ENCODE results near the gene CORO2A.
"Not testable (repeated sequence)": the region's sequence is repeated elsewhere in the genome, so short reads cannot be mapped to it uniquely, and the experiment has no call there.

DNA sequence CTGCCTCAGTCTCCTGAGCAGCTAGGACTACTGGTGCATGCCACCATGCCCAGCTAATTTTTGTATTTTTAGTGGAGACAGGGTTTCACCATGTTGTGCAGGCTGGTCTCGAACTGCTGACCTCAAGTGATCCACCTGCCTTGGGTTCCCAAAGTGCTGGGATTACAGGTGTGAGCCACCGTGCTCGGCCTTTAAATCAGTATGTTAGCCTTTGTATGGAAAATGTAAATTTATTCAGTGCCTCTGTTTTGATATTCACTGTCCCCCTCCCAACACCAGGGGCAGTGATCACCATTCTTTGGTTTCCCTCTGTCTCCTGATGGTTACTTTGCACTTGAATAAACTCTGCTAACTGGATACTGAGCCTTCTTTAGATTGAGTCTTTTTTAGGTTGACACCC, 101.8 kb downstream of the CORO2A start:
- TF ChIP-seq, protein P1, sequence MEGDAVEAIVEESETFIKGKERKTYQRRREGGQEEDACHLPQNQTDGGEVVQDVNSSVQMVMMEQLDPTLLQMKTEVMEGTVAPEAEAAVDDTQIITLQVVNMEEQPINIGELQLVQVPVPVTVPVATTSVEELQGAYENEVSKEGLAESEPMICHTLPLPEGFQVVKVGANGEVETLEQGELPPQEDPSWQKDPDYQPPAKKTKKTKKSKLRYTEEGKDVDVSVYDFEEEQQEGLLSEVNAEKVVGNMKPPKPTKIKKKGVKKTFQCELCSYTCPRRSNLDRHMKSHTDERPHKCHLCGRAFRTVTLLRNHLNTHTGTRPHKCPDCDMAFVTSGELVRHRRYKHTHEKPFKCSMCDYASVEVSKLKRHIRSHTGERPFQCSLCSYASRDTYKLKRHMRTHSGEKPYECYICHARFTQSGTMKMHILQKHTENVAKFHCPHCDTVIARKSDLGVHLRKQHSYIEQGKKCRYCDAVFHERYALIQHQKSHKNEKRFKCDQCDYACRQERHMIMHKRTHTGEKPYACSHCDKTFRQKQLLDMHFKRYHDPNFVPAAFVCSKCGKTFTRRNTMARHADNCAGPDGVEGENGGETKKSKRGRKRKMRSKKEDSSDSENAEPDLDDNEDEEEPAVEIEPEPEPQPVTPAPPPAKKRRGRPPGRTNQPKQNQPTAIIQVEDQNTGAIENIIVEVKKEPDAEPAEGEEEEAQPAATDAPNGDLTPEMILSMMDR (IDR thresholded peaks at IDR 0.05 in 2 of 3, conservative IDR thresholded peaks at IDR 0.05 in 1 of 3; ENCODE audit: control insufficient read depth in 2 of 3, extremely low read depth in 1 of 3, insufficient read depth in 1 of 3, low read depth in 3 of 3, low read length in 3 of 3) = 0 out of 6 replicates have a peak, but pooled peaks of 1 of the 3 experiments have one; percentile 1
- not testable (repeated sequence) for TF ChIP-seq NFXL1 (IDR thresholded peaks at IDR 0.05; ENCODE audit: borderline replicate concordance); TAF1 (IDR thresholded peaks at IDR 0.05; ENCODE audit: borderline replicate concordance, low read depth, low read length); HDAC2 (IDR thresholded peaks at IDR 0.05); TBL1XR1 (IDR thresholded peaks at IDR 0.05; ENCODE audit: low read depth, low read length); ZSCAN29 (IDR thresholded peaks at IDR 0.05); MYC (IDR thresholded peaks at IDR 0.05; ENCODE audit: insufficient read depth, insufficient read length, insufficient replicate concordance, low read length, severe bottlenecking); STAT1 (conservative IDR thresholded peaks at IDR 0.05); GABPA (IDR thresholded peaks at IDR 0.05; ENCODE audit: low read depth); RCOR1 (conservative IDR thresholded peaks at IDR 0.05; ENCODE audit: low read depth, low read length); POLR2AphosphoS5 (IDR thresholded peaks at IDR 0.05; ENCODE audit: low read length)
- TF ChIP-seq, protein P2, sequence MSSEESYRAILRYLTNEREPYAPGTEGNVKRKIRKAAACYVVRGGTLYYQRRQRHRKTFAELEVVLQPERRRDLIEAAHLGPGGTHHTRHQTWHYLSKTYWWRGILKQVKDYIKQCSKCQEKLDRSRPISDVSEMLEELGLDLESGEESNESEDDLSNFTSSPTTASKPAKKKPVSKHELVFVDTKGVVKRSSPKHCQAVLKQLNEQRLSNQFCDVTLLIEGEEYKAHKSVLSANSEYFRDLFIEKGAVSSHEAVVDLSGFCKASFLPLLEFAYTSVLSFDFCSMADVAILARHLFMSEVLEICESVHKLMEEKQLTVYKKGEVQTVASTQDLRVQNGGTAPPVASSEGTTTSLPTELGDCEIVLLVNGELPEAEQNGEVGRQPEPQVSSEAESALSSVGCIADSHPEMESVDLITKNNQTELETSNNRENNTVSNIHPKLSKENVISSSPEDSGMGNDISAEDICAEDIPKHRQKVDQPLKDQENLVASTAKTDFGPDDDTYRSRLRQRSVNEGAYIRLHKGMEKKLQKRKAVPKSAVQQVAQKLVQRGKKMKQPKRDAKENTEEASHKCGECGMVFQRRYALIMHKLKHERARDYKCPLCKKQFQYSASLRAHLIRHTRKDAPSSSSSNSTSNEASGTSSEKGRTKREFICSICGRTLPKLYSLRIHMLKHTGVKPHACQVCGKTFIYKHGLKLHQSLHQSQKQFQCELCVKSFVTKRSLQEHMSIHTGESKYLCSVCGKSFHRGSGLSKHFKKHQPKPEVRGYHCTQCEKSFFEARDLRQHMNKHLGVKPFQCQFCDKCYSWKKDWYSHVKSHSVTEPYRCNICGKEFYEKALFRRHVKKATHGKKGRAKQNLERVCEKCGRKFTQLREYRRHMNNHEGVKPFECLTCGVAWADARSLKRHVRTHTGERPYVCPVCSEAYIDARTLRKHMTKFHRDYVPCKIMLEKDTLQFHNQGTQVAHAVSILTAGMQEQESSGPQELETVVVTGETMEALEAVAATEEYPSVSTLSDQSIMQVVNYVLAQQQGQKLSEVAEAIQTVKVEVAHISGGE (CRISPR knock-in tag; IDR thresholded peaks at IDR 0.05) = not testable (repeated sequence)
